Activated CD8-positive, alpha-beta memory T cell treated with anti-CD3 and anti-CD28 coated beads, Interleukin-2, amount 50 U/mL, for 1 hour (primary cell): ENCODE data around the gene DDX49.

ENCODE experiments used
- DNase-seq: peaks from one replicate; pipeline ENCODE4 v3.0.0-alpha.2; 2020; ENCODE audit errors: extremely low read depth

The DDX49 gene

GRCh38 chr19:18975011-18975410 is 55.5 kb downstream of the DDX49 start:
- no peak for DNase-seq

- DNase-seq: no peak
These were observed 56.4 kb downstream of the DDX49 start for GRCh38 chr19:18975869-18976268.
